Loucy (cell line): Measurements from ENCODE around the gene OGFOD3.
A peak's percentile ranks its signal among the peaks of the same experiment; 100 is the strongest.

Source experiments
- H2AFZ ChIP-seq: fragments of 200-600 bp; sonication (generic); 2 replicates; pipeline ENCODE4 v1.6.0; 2016; ENCODE audit warnings: antibody characterized with exemption, mild to moderate bottlenecking, low read length, moderate library complexity
- H3F3A ChIP-seq: fragments of 200-600 bp; 2 replicates; pipeline ENCODE4 v1.6.0; 2016; ENCODE audit warnings: antibody characterized with exemption, low read depth, mild to moderate bottlenecking
- H3K27me3 ChIP-seq: fragments of 200-600 bp; sonication (generic); 2 replicates; pipeline ENCODE4 v1.6.1; 2014; ENCODE audit warnings: low read length, mild to moderate bottlenecking; ENCODE audit not compliant: insufficient read depth, poor library complexity, severe bottlenecking
- H3K36me3 ChIP-seq: fragments of 200-600 bp; sonication (generic); 2 replicates; pipeline ENCODE4 v1.6.1; 2016; ENCODE audit warnings: low read length; ENCODE audit not compliant: insufficient read depth
- H3K4me1 ChIP-seq: fragments of 200-600 bp; sonication (generic); 2 replicates; pipeline ENCODE4 v1.5.1; 2014; ENCODE audit warnings: low read length, mild to moderate bottlenecking; ENCODE audit not compliant: insufficient read depth, poor library complexity, severe bottlenecking
- H3K4me2 ChIP-seq: fragments of 200-600 bp; sonication (generic); 2 replicates; pipeline ENCODE4 v1.6.0; 2014; ENCODE audit warnings: antibody characterized with exemption, low read length, low read depth, mild to moderate bottlenecking; ENCODE audit not compliant: poor library complexity, severe bottlenecking
- H3K4me3 ChIP-seq: fragments of 200-600 bp; sonication (generic); 2 replicates; pipeline ENCODE4 v1.5.1; 2014; ENCODE audit warnings: low read length, mild to moderate bottlenecking, mixed read lengths; ENCODE audit not compliant: poor library complexity, severe bottlenecking
- H3K79me2 ChIP-seq: fragments of 200-600 bp; sonication (generic); 2 replicates; pipeline ENCODE4 v1.6.1; 2014; ENCODE audit warnings: low read length; ENCODE audit not compliant: insufficient read depth
- H3K9ac ChIP-seq: fragments of 200-600 bp; sonication (generic); 2 replicates; pipeline ENCODE4 v1.6.0; 2014; ENCODE audit warnings: mild to moderate bottlenecking, low read depth, low read length, moderate library complexity; ENCODE audit not compliant: poor library complexity, severe bottlenecking
- H3K9me2 ChIP-seq: fragments of 200-600 bp; sonication (generic); replicated peaks from 2 replicates; pipeline ENCODE4 v1.6.1; 2016; ENCODE audit warnings: low read depth, low read length, mixed read lengths
- H3K9me3 ChIP-seq: fragments of 200-600 bp; sonication (generic); 2 replicates; pipeline ENCODE4 v1.6.1; 2014; ENCODE audit warnings: mild to moderate bottlenecking, antibody characterized with exemption, low read length, low read depth; ENCODE audit not compliant: insufficient read depth
- H4K20me1 ChIP-seq: fragments of 200-600 bp; sonication (generic); 2 replicates; pipeline ENCODE4 v1.6.0; 2014; ENCODE audit warnings: antibody characterized with exemption, low read length, mild to moderate bottlenecking; ENCODE audit not compliant: insufficient read depth, poor library complexity, severe bottlenecking
- CTCF ChIP-seq: fragments of 200-600 bp; sonication (generic); conservative IDR thresholded peaks from 2 replicates; pipeline ENCODE4 v1.5.1; 2014; ENCODE audit warnings: mild to moderate bottlenecking, antibody characterized with exemption, low read length
- EZH2phosphoT487 ChIP-seq: fragments of 200-600 bp; IDR thresholded peaks from 2 replicates; pipeline ENCODE4 v1.6.1; 2018; ENCODE audit warnings: antibody characterized with exemption, mild to moderate bottlenecking, moderate library complexity, borderline replicate concordance

Gene OGFOD3

GRCh38 chr17:82400206-82400605 is 18.2 kb downstream of the OGFOD3 start:
- Histone ChIP-seq H3K36me3 (peaks cover 6% of the 10 kb centered on the region; the same call in 1 of the 2 replicates), H2AFZ (no peak overlapping the region), H4K20me1 (no peaks in the 10 kb centered on the region), H3K9me2 (no peaks in the 10 kb centered on the region), H3K9ac (peak overlapping the region; percentile 61), H3K4me3 (peak overlapping the region; percentile 70), H3K4me1 (peaks cover 27% of the 10 kb centered on the region), H3K79me2 (no peaks in the 10 kb centered on the region), H3K9me3 (no peaks in the 10 kb centered on the region), H3K4me2 (peak overlapping the region; percentile 76), H3F3A (peaks cover 9% of the 10 kb centered on the region), H3K27me3 (no peaks in the 10 kb centered on the region)
- no peak for TF ChIP-seq CTCF
- no peak for TF ChIP-seq EZH2phosphoT487

DNA sequence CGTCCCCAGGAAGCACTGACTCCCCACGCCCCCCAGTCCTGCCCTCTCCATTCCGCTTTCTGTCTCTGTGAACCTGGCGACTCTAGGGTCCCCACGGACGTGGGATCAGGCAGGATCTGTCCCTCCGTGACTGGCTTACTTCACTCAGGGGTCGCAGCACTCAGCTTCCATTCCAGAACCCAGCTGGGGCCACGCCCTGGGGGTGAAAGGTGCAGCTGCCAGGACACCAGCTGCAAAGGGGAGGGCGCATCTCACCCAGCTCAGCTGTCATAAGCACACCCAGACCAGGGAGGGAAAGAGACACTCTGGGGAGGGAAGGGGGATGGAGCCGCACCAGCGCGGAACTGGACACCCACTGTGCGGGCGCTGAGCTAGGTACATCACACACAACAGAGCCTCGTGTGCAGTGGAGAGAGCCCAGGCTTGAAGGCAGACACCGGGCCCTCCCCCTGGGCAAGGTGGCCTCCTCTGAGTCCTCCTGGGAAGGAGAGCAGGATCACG is 18.7 kb downstream of the OGFOD3 start:
- H3K9ac ChIP-seq, result peak overlapping the region; percentile 61
- peaks cover 9% of the 10 kb centered on the region for H3F3A ChIP-seq
- peaks cover 6% of the 10 kb centered on the region; the same call in 1 of the 2 replicates for H3K36me3 ChIP-seq
- H2AFZ ChIP-seq, result no peak overlapping the region
- no peaks in the 10 kb centered on the region for H4K20me1 ChIP-seq
- H3K9me3 ChIP-seq, result no peaks in the 10 kb centered on the region
- H3K9me2 ChIP-seq, result no peaks in the 10 kb centered on the region
- peak overlapping the region; percentile 76 for H3K4me2 ChIP-seq
- H3K4me1 ChIP-seq, result peaks cover 27% of the 10 kb centered on the region
- H3K79me2 ChIP-seq, result no peaks in the 10 kb centered on the region
- H3K4me3 ChIP-seq, result no peak overlapping the region
- no peaks in the 10 kb centered on the region for H3K27me3 ChIP-seq
- TF ChIP-seq EZH2phosphoT487, result no peak
- TF ChIP-seq CTCF, result no peak

DNA sequence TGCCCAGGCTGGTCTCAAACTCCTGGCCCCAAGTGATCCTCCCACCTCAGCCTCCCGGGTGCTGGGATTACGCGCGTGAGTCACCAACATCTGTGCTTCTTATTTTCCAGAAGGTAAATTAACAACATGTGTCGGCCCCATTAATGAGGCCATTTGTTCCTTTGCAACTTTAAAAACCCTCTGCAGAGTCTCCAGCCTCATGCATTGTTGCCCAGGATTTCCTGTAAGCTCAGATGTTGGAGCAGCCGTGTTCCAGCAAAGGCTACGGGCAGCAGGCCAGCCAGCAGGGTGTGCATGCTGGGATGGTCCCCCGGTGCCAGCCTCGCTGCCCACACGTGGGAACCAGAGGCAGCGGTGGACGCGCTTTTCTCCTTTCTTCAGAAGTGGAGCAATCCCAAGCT is 19.3 kb downstream of the OGFOD3 start:
- Histone ChIP-seq H2AFZ (no peak overlapping the region), H3K4me1 (peaks cover 27% of the 10 kb centered on the region), H4K20me1 (no peaks in the 10 kb centered on the region), H3K4me3 (no peak overlapping the region), H3K27me3 (no peaks in the 10 kb centered on the region), H3F3A (peaks cover 9% of the 10 kb centered on the region), H3K9me2 (no peaks in the 10 kb centered on the region), H3K9ac (peak overlapping the region; percentile 61), H3K36me3 (peaks cover 2% of the 10 kb centered on the region; the same call in 1 of the 2 replicates), H3K4me2 (peak overlapping the region; percentile 76), H3K9me3 (no peaks in the 10 kb centered on the region), H3K79me2 (no peaks in the 10 kb centered on the region)
- no peak for TF ChIP-seq CTCF
- TF ChIP-seq EZH2phosphoT487, result no peak
